RWPE2 (cell line): Measurements from ENCODE around the gene NRTN.
A peak's percentile ranks its signal among the peaks of the same experiment; 100 is the strongest.

Experiments
- ATAC-seq: fragments of 200-7000 bp; cut with Tn5 transposase; 3 replicates; pipeline ENCODE4 v1.9.1; 2021; ENCODE audit warnings: low read depth
- DNase-seq: peaks from one replicate; pipeline ENCODE4 v3.0.0-alpha.2; 2020; ENCODE audit warnings: low spot score
- H3K27ac ChIP-seq: fragments of 450-650 bp; 2 replicates; pipeline ENCODE4 v1.5.1; 2017; ENCODE audit warnings: mild to moderate bottlenecking; ENCODE audit not compliant: poor library complexity, severe bottlenecking
- H3K27me3 ChIP-seq: fragments of 250-450 bp; sonication (Bioruptor Pico); 2 replicates; pipeline ENCODE4 v1.5.1; 2021; ENCODE audit warnings: mild to moderate bottlenecking, moderate library complexity; ENCODE audit not compliant: insufficient read depth, poor library complexity, severe bottlenecking
- H3K36me3 ChIP-seq: fragments of 250-450 bp; sonication (Bioruptor Pico); 2 replicates; pipeline ENCODE4 v1.5.1; 2020; ENCODE audit warnings: low read depth, mild to moderate bottlenecking, moderate library complexity
- H3K4me1 ChIP-seq: fragments of 250-450 bp; sonication (Bioruptor Pico); 2 replicates; pipeline ENCODE4 v1.5.1; 2021; ENCODE audit warnings: mild to moderate bottlenecking, moderate library complexity; ENCODE audit not compliant: insufficient read depth, poor library complexity, severe bottlenecking
- H3K4me3 ChIP-seq: fragments of 250-450 bp; sonication (Bioruptor Pico); 2 replicates; pipeline ENCODE4 v1.5.1; 2021; ENCODE audit warnings: mild to moderate bottlenecking, moderate library complexity; ENCODE audit not compliant: severe bottlenecking
- H3K9me3 ChIP-seq: fragments of 250-450 bp; sonication (Bioruptor Pico); 2 replicates; pipeline ENCODE4 v1.5.1; 2021; ENCODE audit warnings: mild to moderate bottlenecking, moderate library complexity; ENCODE audit not compliant: severe bottlenecking
- CTCF ChIP-seq: fragments of 450-650 bp; IDR thresholded peaks from one replicate; pipeline ENCODE4 v1.5.1; 2017; ENCODE audit warnings: mild to moderate bottlenecking, moderate library complexity; ENCODE audit not compliant: poor library complexity, severe bottlenecking

Gene NRTN

DNA sequence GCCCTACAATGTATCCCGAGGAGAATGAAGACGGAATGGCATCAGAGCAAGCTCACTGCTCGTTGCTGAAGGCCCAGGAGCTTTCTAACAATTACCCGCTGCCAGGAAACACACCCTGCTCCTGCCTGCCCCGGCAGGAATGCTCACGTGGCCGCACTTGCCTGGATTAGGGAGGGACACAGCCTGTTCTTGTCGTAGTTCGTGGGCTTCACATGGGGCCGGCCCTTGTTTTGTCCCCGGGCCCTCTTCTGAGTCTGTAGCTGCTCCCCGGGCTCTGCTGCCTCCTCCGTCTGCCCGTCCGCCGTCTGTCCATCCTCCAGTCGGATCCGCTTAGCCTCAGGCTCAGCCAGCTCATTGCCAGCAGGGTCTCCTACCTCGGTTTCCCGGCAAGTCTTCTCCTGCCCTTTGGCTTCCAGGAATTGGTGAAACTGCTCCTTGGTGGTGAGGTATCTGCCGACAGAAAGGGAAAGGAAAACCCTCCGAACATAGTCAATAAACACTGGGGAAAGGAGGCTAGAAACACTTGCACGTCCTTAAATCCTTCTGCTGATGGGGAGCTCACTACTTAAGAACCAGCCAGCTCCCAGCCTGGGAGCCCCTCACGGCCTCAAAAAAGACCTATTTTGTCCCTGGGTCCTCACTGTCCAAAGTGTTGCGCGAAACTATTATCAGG is 14.8 kb upstream of the NRTN start:
- H3K36me3 ChIP-seq: peaks cover 44% of the 10 kb centered on the region
- peaks cover 3% of the 10 kb centered on the region for H3K4me1 ChIP-seq
- ATAC-seq: no peak
- no peak for DNase-seq
- no peaks in the 10 kb centered on the region for H3K9me3 ChIP-seq
- peak overlapping the region; percentile 60 for H3K4me3 ChIP-seq
- H3K27ac ChIP-seq: peak overlapping the region; percentile 80
- TF ChIP-seq CTCF: no peak
- no peaks in the 10 kb centered on the region for H3K27me3 ChIP-seq

- H3K36me3 ChIP-seq: peaks cover 37% of the 10 kb centered on the region
- H3K4me3 ChIP-seq: peak within 1 kb of the TSS; percentile 60
- H3K27me3 ChIP-seq: no peaks in the 10 kb centered on the region
- H3K27ac ChIP-seq: peak within 1 kb of the TSS; percentile 80
- no peaks in the 10 kb centered on the region for H3K9me3 ChIP-seq
- H3K4me1 ChIP-seq: peaks cover 3% of the 10 kb centered on the region
- TF ChIP-seq CTCF: no peak
- ATAC-seq (peak; percentile 93), DNase-seq (peak; percentile 97)
Observed at GRCh38 chr19:5790559-5791520, 14.0 kb upstream of the NRTN start, which contains the start of gene DUS3L. TSS of gene DUS3L (minus strand) at chr19:5791163. CDS start at chr19:5791141, 22 bp downstream.

DNA sequence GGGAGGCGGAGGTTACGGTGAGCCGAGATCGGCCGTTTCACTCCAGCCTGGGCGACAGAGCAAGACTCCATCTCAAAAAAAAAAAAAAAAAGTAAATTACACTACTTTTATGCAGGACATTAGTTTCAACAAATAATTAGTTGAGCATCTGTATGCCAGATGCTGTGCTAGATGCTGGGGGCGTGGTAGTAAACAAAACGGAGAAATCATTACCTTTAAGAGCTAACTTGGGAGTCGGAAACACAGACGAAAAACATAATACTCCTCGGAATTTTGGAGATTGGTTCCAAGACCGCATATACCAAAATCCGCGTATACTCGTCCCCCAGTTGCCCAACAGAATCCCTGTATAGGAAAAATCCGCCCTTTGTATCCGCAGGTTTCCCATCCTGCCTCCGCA is 12.6 kb upstream of the NRTN start:
- H3K27ac ChIP-seq: no peak overlapping the region
- peaks cover 28% of the 10 kb centered on the region for H3K36me3 ChIP-seq
- no peaks in the 10 kb centered on the region for H3K9me3 ChIP-seq
- ATAC-seq (no peak), DNase-seq (no peak)
- H3K4me3 ChIP-seq: no peak overlapping the region
- no peak for TF ChIP-seq CTCF
- H3K4me1 ChIP-seq: peaks cover 3% of the 10 kb centered on the region
- no peaks in the 10 kb centered on the region for H3K27me3 ChIP-seq

DNA sequence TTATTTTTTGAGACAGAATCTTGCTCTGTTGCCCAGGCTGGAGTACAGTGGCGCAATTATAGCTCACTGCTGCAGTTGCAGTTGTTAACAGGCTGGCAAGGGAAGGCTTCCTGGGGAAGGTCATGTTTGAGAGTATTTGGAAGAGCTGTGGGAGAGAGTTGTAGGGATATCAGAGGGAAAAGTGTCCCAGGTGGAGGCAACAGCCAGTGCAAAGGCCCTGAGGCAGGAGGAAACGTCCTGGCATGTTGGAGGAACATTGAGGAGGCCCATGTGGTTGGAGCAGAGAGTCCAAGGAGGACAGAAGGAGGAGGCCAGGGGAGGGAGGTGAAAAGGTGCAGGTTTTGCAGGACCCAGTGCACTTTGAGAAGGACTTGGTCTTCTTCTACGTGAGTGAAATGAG is 11.7 kb upstream of the NRTN start:
- peaks cover 18% of the 10 kb centered on the region for H3K36me3 ChIP-seq
- H3K27me3 ChIP-seq: no peaks in the 10 kb centered on the region
- H3K27ac ChIP-seq: no peak overlapping the region
- H3K4me3 ChIP-seq: no peak overlapping the region
- no peaks in the 10 kb centered on the region for H3K9me3 ChIP-seq
- DNase-seq (no peak), ATAC-seq (no peak)
- TF ChIP-seq CTCF: no peak
- peaks cover 3% of the 10 kb centered on the region for H3K4me1 ChIP-seq
